NCI-H82 (cell line): ENCODE measurements around the gene ENDOU.
"Not testable (repeated sequence)": the region's sequence is repeated elsewhere in the genome, so short reads cannot be mapped to it uniquely, and the experiment has no call there.

ENCODE experiments used
- DNase-seq: peaks from one replicate; lab custom pipeline; 2025; lab: John Stamatoyannopoulos, UW

The ENDOU gene

DNA sequence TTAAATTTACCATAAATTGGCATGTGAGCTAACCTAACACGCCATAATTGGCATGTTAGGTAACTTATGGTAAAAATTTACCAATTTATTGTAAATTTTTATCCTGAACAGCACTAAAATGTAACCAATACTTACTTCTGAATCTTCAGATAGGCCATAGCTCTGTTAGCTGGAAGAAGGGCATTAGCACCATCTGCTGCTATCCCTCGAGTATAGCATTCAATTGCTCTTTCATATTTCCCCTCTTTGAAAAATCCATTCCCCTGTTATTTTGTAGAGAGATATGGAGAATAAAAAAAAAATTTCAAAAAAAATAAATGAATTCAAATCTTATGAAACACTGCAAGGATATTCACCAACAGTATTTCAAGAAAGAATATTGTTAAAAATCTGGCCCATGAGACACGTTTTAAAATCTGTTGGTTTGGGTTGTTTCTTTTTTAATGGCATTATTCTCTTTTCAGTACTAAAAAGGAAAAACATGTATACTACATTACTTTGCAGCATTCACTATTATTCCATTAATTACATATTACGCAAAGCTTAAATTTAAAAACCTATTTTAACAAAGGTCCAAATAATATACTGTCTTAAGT lies 38.5 kb downstream of the ENDOU start:
- peak; percentile 49 for DNase-seq

DNA sequence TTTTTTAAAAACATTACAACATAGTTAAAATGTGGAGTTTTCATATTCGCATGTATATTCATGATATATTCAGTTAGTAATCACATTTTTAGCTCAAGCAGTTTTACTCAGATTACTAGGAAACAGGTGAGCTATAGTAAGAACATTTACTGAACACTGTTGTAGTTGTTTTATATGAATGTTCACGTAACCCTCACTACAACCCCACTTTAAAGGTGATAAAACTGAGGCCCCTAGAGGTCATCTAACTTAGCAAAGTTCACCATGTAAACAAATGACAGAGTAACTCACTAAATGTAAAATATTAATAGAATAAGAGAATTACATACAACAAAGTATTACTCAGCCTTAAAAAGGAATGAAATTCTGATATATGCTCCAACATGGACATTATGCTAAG lies 45.5 kb downstream of the ENDOU start:
- DNase-seq, result no peak

GRCh38 chr12:47672068-47672467 lies 53.2 kb downstream of the ENDOU start:
- DNase-seq, result no peak

DNA sequence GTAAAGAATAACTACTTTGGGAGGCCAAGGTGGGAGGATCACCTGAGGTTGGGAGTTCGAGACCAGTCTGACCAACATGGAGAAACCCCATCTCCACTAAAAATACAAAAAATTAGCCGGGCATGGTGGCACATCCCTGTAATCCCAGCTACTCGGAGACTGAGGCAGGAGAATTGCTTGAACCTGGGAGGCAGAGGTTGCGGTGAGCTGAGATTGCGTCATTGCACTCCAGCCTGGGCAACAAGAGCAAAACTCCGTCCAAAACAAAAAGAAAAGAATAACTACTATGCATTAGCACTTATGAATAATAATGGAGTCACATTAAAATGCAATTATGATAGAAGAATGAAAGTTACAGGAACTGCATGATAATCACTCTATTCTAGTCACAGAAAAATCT lies 57.4 kb downstream of the ENDOU start:
- not testable (repeated sequence) for DNase-seq
